ENCODE results near the gene GALT.

GRCh38 chr9:34646211-34647083 is at the start of gene GALT:
- peak; percentile 58 for TF ChIP-seq CTCF (IDR thresholded peaks at IDR 0.05; ENCODE audit: low read length)
- TF ChIP-seq EZH2 (optimal IDR thresholded peaks at IDR 0.05; ENCODE audit: low read depth, low read length): no peak
- TF ChIP-seq EZH2phosphoT487 (IDR thresholded peaks at IDR 0.05; ENCODE audit: low read length): no peak
